ENCODE results near the gene CMTM8.

GRCh38 chr3:32193101-32193500 lies 45.4 kb upstream of the CMTM8 start:
- no peak for TF ChIP-seq ESRRA (CRISPR knock-in tag; IDR thresholded peaks at IDR 0.05; ENCODE audit: borderline replicate concordance)
- TF ChIP-seq CTCF (IDR thresholded peaks at IDR 0.05) = no peak
- TF ChIP-seq ZNF416 (CRISPR knock-in tag; IDR thresholded peaks at IDR 0.05) = no peak
- no peak for TF ChIP-seq TEAD4 (CRISPR knock-in tag; IDR thresholded peaks at IDR 0.05)
- no peak for TF ChIP-seq HMGXB4 (CRISPR knock-in tag; IDR thresholded peaks at IDR 0.05)
